A673 (cell line): Measurements from ENCODE around the gene CSF2RB. TPM values are rescaled to one million over a fixed set of nuclear protein-coding genes. Genes with fewer than 3 reads are reported as not detected.

Source experiments
- BruUV-seq: library from RNA; stranded (reverse); fragments of 400-500 nt; replicated peaks from 2 replicates; lab custom pipeline; 2021; lab: Mats Ljungman, UMichigan
- CTCF ChIA-PET: fragments of 300-600 bp; sonication (Branson Sonifier 250); formaldehyde crosslinking; loops from one replicate; lab custom pipeline; 2022; ENCODE audit warnings: antibody characterized with exemption; lab: Charles Lee
- POLR2A ChIA-PET: fragments of 300-600 bp; sonication (Branson Sonifier 250); formaldehyde crosslinking; loops from one replicate; lab custom pipeline; 2022; ENCODE audit warnings: antibody characterized with exemption; ENCODE audit not compliant: low non-redundant PET; lab: Charles Lee
- DNase-seq: peaks from one replicate; pipeline ENCODE4 v3.0.0-alpha.2; 2015; ENCODE audit warnings: low spot score
- H3K27ac ChIP-seq: fragments of 200-600 bp; sonication (generic); 2 replicates; pipeline ENCODE4 v1.5.1; 2016; ENCODE audit warnings: mixed run types, low read depth, mild to moderate bottlenecking, mixed read lengths, antibody characterized with exemption, low read length; ENCODE audit not compliant: poor library complexity, severe bottlenecking
- H3K27me3 ChIP-seq: fragments of 200-600 bp; sonication (generic); replicated peaks from 2 replicates; pipeline ENCODE4 v1.6.1; 2017; ENCODE audit warnings: mixed run types, low read depth, mild to moderate bottlenecking, mixed read lengths, antibody characterized with exemption, low read length; ENCODE audit not compliant: insufficient read depth, poor library complexity
- H3K36me3 ChIP-seq: fragments of 200-600 bp; sonication (generic); 2 replicates; pipeline ENCODE4 v1.6.1; 2016; ENCODE audit warnings: mixed run types, mild to moderate bottlenecking, mixed read lengths, antibody characterized with exemption, low read length; ENCODE audit not compliant: insufficient read depth, poor library complexity, severe bottlenecking
- H3K4me1 ChIP-seq: fragments of 200-600 bp; sonication (generic); 2 replicates; pipeline ENCODE4 v1.6.1; 2017; ENCODE audit warnings: mixed run types, mild to moderate bottlenecking, mixed read lengths, antibody characterized with exemption, low read length; ENCODE audit not compliant: insufficient read depth, poor library complexity, severe bottlenecking
- H3K4me3 ChIP-seq: fragments of 200-600 bp; sonication (generic); 2 replicates; pipeline ENCODE4 v1.5.1; 2016; ENCODE audit warnings: low read depth, mixed run types, mild to moderate bottlenecking, mixed read lengths, low read length; ENCODE audit not compliant: poor library complexity, severe bottlenecking
- H3K9me3 ChIP-seq: fragments of 200-600 bp; sonication (generic); 2 replicates; pipeline ENCODE4 v1.6.1; 2016; ENCODE audit warnings: mixed run types, low read depth, mild to moderate bottlenecking, mixed read lengths, antibody characterized with exemption, low read length; ENCODE audit not compliant: poor library complexity, severe bottlenecking
- CTCF ChIP-seq: fragments of 300-800, 200-600 bp; sonication (generic); conservative IDR thresholded peaks from 2 replicates; pipeline ENCODE4 v1.5.1; 2017; ENCODE audit warnings: low read depth, mild to moderate bottlenecking, antibody characterized with exemption, low read length, moderate library complexity, mixed read lengths
- EZH2 ChIP-seq: fragments of 200-600 bp; sonication (generic); IDR thresholded peaks from 2 replicates; pipeline ENCODE4 v1.6.1; 2017; ENCODE audit warnings: borderline replicate concordance, low read depth, mild to moderate bottlenecking, mixed read lengths, antibody characterized with exemption, low read length; ENCODE audit not compliant: poor library complexity, severe bottlenecking
- intact Hi-C: fragments of 100-400 bp; cut with micrococcal nuclease; formaldehyde crosslinking; loops from one replicate; pipeline ENCODE4 v1.10.0; 2022; ENCODE audit not compliant: unreplicated experiment
- total RNA-seq: library from RNA; stranded (reverse); gene quantifications from 2 replicates; pipeline ENCODE4 v1.2.3, GENCODE V29; 2021

Gene CSF2RB
- total RNA-seq, 1 experiment from 2014 or later = not detected

- DNase-seq = no peak
- H3K27me3 ChIP-seq = no peaks in the 10 kb centered on the region
- no peaks in the 10 kb centered on the region for H3K9me3 ChIP-seq
- BruUV-seq = no TSS peak
- no peak for TF ChIP-seq CTCF
- TF ChIP-seq EZH2 = no peak
- no peaks in the 10 kb centered on the region for H3K4me1 ChIP-seq
- POLR2A ChIA-PET = no interaction called here
- intact Hi-C loops = loop anchor here (2.0 to 5.0 kb wide), 2 partner anchors 107 to 432 kb away; no protein-coding TSS in a partner anchor
- CTCF ChIA-PET = no interaction called here
- H3K36me3 ChIP-seq = no peaks in the 10 kb centered on the region
- H3K4me3 ChIP-seq = no peak overlapping the region
- no peak overlapping the region for H3K27ac ChIP-seq
These were observed 65.8 kb downstream of the CSF2RB start for GRCh38 chr22:36979016-36979910.

GRCh38 chr22:36981247-36981775, 67.9 kb downstream of the CSF2RB start:
- H3K27ac ChIP-seq = no peak overlapping the region
- no TSS peak for BruUV-seq
- ChIA-PET CTCF (no interaction called here), POLR2A (no interaction called here)
- intact Hi-C loops = no loop called here
- peaks cover 8% of the 10 kb centered on the region for H3K9me3 ChIP-seq
- no peaks in the 10 kb centered on the region for H3K36me3 ChIP-seq
- H3K27me3 ChIP-seq = no peaks in the 10 kb centered on the region
- H3K4me1 ChIP-seq = no peaks in the 10 kb centered on the region
- DNase-seq = no peak
- H3K4me3 ChIP-seq = no peak overlapping the region
- TF ChIP-seq EZH2 = no peak
- TF ChIP-seq CTCF = no peak

- TF ChIP-seq EZH2 = no peak
- peak; percentile 32; the same call in 1 of the 2 replicates for TF ChIP-seq CTCF
- BruUV-seq = no TSS peak
- Histone ChIP-seq H3K4me1 (no peaks in the 10 kb centered on the region), H3K9me3 (peaks cover 10% of the 10 kb centered on the region), H3K36me3 (no peaks in the 10 kb centered on the region), H3K27me3 (no peaks in the 10 kb centered on the region), H3K27ac (no peak overlapping the region), H3K4me3 (no peak overlapping the region)
- intact Hi-C loops = no loop called here
- ChIA-PET CTCF (no interaction called here), POLR2A (no interaction called here)
- peak; percentile 24 for DNase-seq
These were observed 68.7 kb downstream of the CSF2RB start for GRCh38 chr22:36982136-36982535.
